B cell (primary cell): ENCODE results near the gene MYOCOS. TPM values are rescaled to one million over a fixed set of nuclear protein-coding genes. Genes with fewer than 3 reads are reported as not detected.

Source experiments
- ATAC-seq: fragments of 200-7000 bp; cut with Tn5 transposase; one replicate; pipeline ENCODE4 v1.10.0; 2021; ENCODE audit warnings: low read depth, mild to moderate bottlenecking, moderate number of reproducible peaks, moderate library complexity
- CTCF ChIA-PET: fragments of 350-600 bp; sonication (Branson Sonifier 250); formaldehyde crosslinking; loops from one replicate; lab custom pipeline; 2021; ENCODE audit warnings: antibody characterized with exemption, inconsistent platforms; lab: Charles Lee
- POLR2A ChIA-PET: fragments of 350-600 bp; sonication (Branson Sonifier 250); formaldehyde crosslinking; loops from one replicate; lab custom pipeline; 2021; ENCODE audit warnings: antibody characterized with exemption; lab: Charles Lee
- DNase-seq: peaks from one replicate; pipeline ENCODE4 v3.0.0; 2013
- H2AFZ ChIP-seq: 2 replicates; pipeline ENCODE4 v1.6.1; 2012; ENCODE audit warnings: mild to moderate bottlenecking, low read depth, low read length; ENCODE audit not compliant: insufficient read depth, poor library complexity, severe bottlenecking
- H3K27ac ChIP-seq, 2 donors: 1 replicate in 1 of 2; 2 replicates in 1 of 2; pipeline ENCODE4 v1.5.1; 2012 to 2013; ENCODE audit warnings: low read length in 2 of 2, mild to moderate bottlenecking in 2 of 2, moderate library complexity in 1 of 2
- H3K27me3 ChIP-seq, 4 experiments: fragments of 200-600 bp in 1 of 4; sonication (generic) in 1 of 4; replicated peaks in 1 of 4; 1 replicate in 2 of 4; 2 replicates in 2 of 4; pipeline versions ENCODE4 v1.6.1 to v1.7.0; 2013 to 2016; ENCODE audit warnings: low read length in 3 of 4, mild to moderate bottlenecking in 2 of 4, mixed read lengths in 1 of 4, moderate library complexity in 1 of 4; ENCODE audit not compliant: insufficient read depth in 4 of 4, control insufficient read depth in 3 of 4; ENCODE audit errors: control extremely low read depth in 1 of 4
- H3K36me3 ChIP-seq, 2 experiments: replicated peaks in 1 of 2; 1 replicate in 1 of 2; 2 replicates in 1 of 2; pipeline versions ENCODE4 v1.6.1 to v1.7.1; 2013; ENCODE audit warnings: low read length in 1 of 2; ENCODE audit not compliant: insufficient read depth in 2 of 2, control insufficient read depth in 1 of 2; ENCODE audit errors: control extremely low read depth in 1 of 2, extremely low read depth in 1 of 2
- H3K4me1 ChIP-seq, 2 donors: fragments of 200-600 bp in 1 of 2; sonication (generic) in 1 of 2; 1 replicate in 1 of 2; 2 replicates in 1 of 2; pipeline versions ENCODE4 v1.5.1 to v1.6.1; 2013 to 2017; ENCODE audit warnings: low read length in 2 of 2; ENCODE audit not compliant: control insufficient read depth in 2 of 2, insufficient read depth in 2 of 2
- H3K4me2 ChIP-seq: replicated peaks from 2 replicates; pipeline ENCODE3; 2012; ENCODE audit warnings: mild to moderate bottlenecking, low read depth, low read length; ENCODE audit not compliant: poor library complexity, severe bottlenecking
- H3K4me3 ChIP-seq, 5 experiments: fragments of 200-600 bp in 1 of 5; sonication (generic) in 1 of 5; 1 replicate in 3 of 5; 2 replicates in 2 of 5; pipeline versions ENCODE4 v1.5.1 to v1.7.0; 2011 to 2016; ENCODE audit warnings: low read length in 4 of 5, mild to moderate bottlenecking in 4 of 5, low read depth in 2 of 5, control low read depth in 1 of 5, moderate library complexity in 1 of 5; ENCODE audit not compliant: insufficient read depth in 1 of 5; ENCODE audit errors: control extremely low read depth in 1 of 5, extremely low read depth in 1 of 5
- H3K79me2 ChIP-seq: fragments of 200-600 bp; sonication (generic); one replicate; pipeline ENCODE4 v1.6.0; 2016; ENCODE audit warnings: low read length; ENCODE audit not compliant: control insufficient read depth, insufficient read depth
- H3K9ac ChIP-seq: fragments of 200-600 bp; sonication (generic); 2 replicates; pipeline ENCODE4 v1.6.1; 2017; ENCODE audit warnings: mild to moderate bottlenecking, low read length, moderate library complexity
- H3K9me3 ChIP-seq, 3 donors: one replicate each; pipeline versions ENCODE4 v1.6.1 to v1.7.1; 2013; ENCODE audit warnings: low read length in 2 of 3; ENCODE audit not compliant: control insufficient read depth in 2 of 3, insufficient read depth in 1 of 3; ENCODE audit errors: control extremely low read depth in 1 of 3
- H4K20me1 ChIP-seq: 2 replicates; pipeline ENCODE4 v1.6.0; 2012; ENCODE audit warnings: mild to moderate bottlenecking, low read length; ENCODE audit not compliant: insufficient read depth, control insufficient read depth, poor library complexity, severe bottlenecking
- H3K27ac Mint-ChIP-seq: one replicate; pipeline ENCODE4 v1.8.0; 2021; ENCODE audit warnings: mixed read lengths
- H3K27me3 Mint-ChIP-seq: one replicate; pipeline ENCODE4 v1.8.0; 2021; ENCODE audit warnings: mixed read lengths
- H3K4me1 Mint-ChIP-seq: one replicate; pipeline ENCODE4 v1.8.0; 2021; ENCODE audit warnings: mixed read lengths
- H3K4me3 Mint-ChIP-seq: one replicate; pipeline ENCODE4 v1.8.0; 2021; ENCODE audit warnings: mixed read lengths
- H3K9me3 Mint-ChIP-seq: one replicate; pipeline ENCODE4 v1.8.0; 2022; ENCODE audit warnings: mixed read lengths; ENCODE audit not compliant: insufficient read depth
- CTCF ChIP-seq: fragments of 200-600 bp; IDR thresholded peaks from one replicate; pipeline ENCODE4 v1.8.0; 2022; ENCODE audit warnings: antibody characterized with exemption, mild to moderate bottlenecking
- EZH2 ChIP-seq: IDR thresholded peaks from 2 replicates; pipeline ENCODE4 v1.6.1; 2012; ENCODE audit warnings: borderline replicate concordance, low read depth, mild to moderate bottlenecking, moderate library complexity, low read length; ENCODE audit not compliant: insufficient read depth, poor library complexity, severe bottlenecking
- WGBS: methylation state at CpG from one replicate; pipeline ENCODE4 v1.1.5; 2013; ENCODE audit warnings: missing lambda C conversion rate; ENCODE audit not compliant: insufficient coverage; 5-methylcytosine and 5-hydroxymethylcytosine counted together
- intact Hi-C: fragments of 100-400 bp; cut with micrococcal nuclease; formaldehyde crosslinking; loops from one replicate; pipeline ENCODE4 v1.10.0; 2022
- polyA minus RNA-seq: library from RNA; depleted of rRNA, polyadenylated mRNA; stranded (reverse); fragments of >200 nt; gene quantifications from 2 replicates; pipeline ENCODE4 v1.2.3, GENCODE V29; 2012
- polyA plus RNA-seq: library from polyadenylated mRNA; depleted of rRNA; stranded (reverse); fragments of >200 nt; gene quantifications from 2 replicates; pipeline ENCODE4 v1.2.3, GENCODE V29; 2012
- total RNA-seq, 2 donors: library from RNA; stranded (reverse); fragments of 120-200 nt in 1 of 2; gene quantifications; 1 replicate in 1 of 2; 2 replicates in 1 of 2; pipeline versions ENCODE4 v1.2.3 to v1.2.4, GENCODE V29; 2013 to 2022

Gene MYOCOS, protein sequence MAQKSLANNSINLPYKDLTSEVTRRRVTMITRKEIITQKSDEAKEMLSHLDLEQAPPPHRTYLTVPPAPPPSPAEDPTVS
- total RNA-seq (0.32 and 0.39 TPM in 2 replicates), polyA plus RNA-seq (not detected in 2 replicates), polyA minus RNA-seq (not detected in 2 replicates)
- total RNA-seq (2013), result 0.07 TPM

DNA sequence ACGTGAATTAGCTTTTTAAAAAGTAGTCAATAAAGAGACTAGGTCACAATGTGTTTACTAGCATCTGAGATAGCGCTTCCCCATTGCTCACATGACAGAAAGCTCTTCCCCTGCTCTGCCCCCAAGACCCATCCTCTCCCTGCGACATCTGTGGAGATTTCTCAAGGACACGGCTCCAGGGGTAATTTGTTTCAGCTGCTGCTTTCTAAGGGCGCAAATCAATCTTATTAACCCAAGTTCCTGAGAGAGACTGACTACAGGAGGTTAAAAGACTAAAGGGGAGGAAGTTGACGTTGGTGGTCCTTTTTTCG is at the start of gene MYOCOS:
Gene MYOCOS, plus strand, starts transcription at position 92 of the 311 bp plus-strand sequence. CDS start 1,641 bp downstream, outside the sequence.
- Histone ChIP-seq H3K4me2 (no peak within 1 kb of the TSS), H2AFZ (no peak within 1 kb of the TSS), H3K36me3 (no peaks in the 10 kb centered on the region), H3K4me3 (no peak within 1 kb of the TSS), H3K27me3 (no peaks in the 10 kb centered on the region), H3K79me2 (no peaks in the 10 kb centered on the region), H3K9me3 (peaks cover 0 to 3% (median 0%) of the 10 kb centered on the region in 3 donors), H3K4me1 (no peaks in the 10 kb centered on the region), H4K20me1 (no peaks in the 10 kb centered on the region), H3K27ac (no peak within 1 kb of the TSS), H3K9ac (no peak within 1 kb of the TSS)
- CTCF ChIA-PET, result no interaction called here
- Mint-ChIP-seq H3K4me1 (no peaks in the 10 kb centered on the region), H3K27ac (no peak within 1 kb of the TSS), H3K9me3 (no peaks in the 10 kb centered on the region), H3K4me3 (no peak within 1 kb of the TSS), H3K27me3 (peaks cover 15% of the 10 kb centered on the region)
- POLR2A ChIA-PET, result no interaction called here
- DNase-seq (no peak), ATAC-seq (no peak)
- intact Hi-C loops, result no loop called here
- no peak for TF ChIP-seq CTCF
- TF ChIP-seq EZH2, result no peak
- WGBS, result 91% methylated on average over 4 of the region's 7 CpGs

DNA sequence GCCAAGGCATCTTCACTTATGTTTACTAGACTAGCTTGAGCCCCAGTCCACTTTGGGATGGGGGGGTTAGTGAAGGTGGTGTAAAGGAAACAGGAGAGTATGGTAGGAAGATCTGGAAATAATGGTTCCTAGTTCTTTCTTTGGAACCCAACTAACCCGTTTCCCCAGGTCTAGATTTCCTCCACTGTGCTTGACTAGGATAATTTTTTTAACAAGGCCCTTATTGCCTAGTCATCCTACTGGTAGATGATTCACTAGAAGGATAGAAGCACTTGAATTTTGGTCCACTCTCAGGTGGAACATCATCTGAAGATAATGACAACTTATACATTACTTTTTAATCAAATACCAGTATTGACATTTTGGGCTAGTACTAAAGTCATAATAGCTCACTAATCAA is 45.9 kb upstream of the MYOCOS start:
- WGBS, result no CpG with 5 or more reads among the region's 1 CpG
- Histone ChIP-seq H3K4me1 (no peaks in the 10 kb centered on the region), H3K27me3 (no peaks in the 10 kb centered on the region), H4K20me1 (peaks cover 11% of the 10 kb centered on the region), H3K4me2 (no peak overlapping the region), H3K4me3 (no peak overlapping the region), H3K36me3 (peaks cover 13 to 81% of the 10 kb centered on the region in 2 experiments), H3K9ac (no peak overlapping the region), H2AFZ (no peak overlapping the region), H3K27ac (peak overlapping the region in 1 of 2 donors; percentile 1), H3K79me2 (no peaks in the 10 kb centered on the region), H3K9me3 (no peaks in the 10 kb centered on the region)
- TF ChIP-seq EZH2 (no peak), CTCF (no peak)
- no peaks in the 10 kb centered on the region for H3K27me3 Mint-ChIP-seq
- ATAC-seq (no peak), DNase-seq (no peak)
- H3K4me3 Mint-ChIP-seq, result no peak overlapping the region
- H3K9me3 Mint-ChIP-seq, result no peaks in the 10 kb centered on the region
- ChIA-PET POLR2A (no interaction called here), CTCF (no interaction called here)
- H3K4me1 Mint-ChIP-seq, result no peaks in the 10 kb centered on the region
- H3K27ac Mint-ChIP-seq, result no peak overlapping the region
- intact Hi-C loops, result loop anchor here (10.0 kb wide), 1 partner anchor 61 kb away; no protein-coding TSS in a partner anchor
